Parathyroid adenoma (tissue), 2 donors: Measurements from ENCODE around the gene PPP1CC.

Source experiments
- H2AFZ ChIP-seq: fragments of 300-600 bp; sonication (generic); one replicate; pipeline ENCODE4 v1.7.0; 2017; ENCODE audit warnings: antibody characterized with exemption, mild to moderate bottlenecking
- H3K27ac ChIP-seq: fragments of 300-600 bp; sonication (generic); one replicate; pipeline ENCODE4 v1.7.0; 2017
- H3K27me3 ChIP-seq: fragments of 300-600 bp; sonication (generic); one replicate; pipeline ENCODE4 v1.7.0; 2017; ENCODE audit warnings: low read length; ENCODE audit not compliant: control insufficient read depth, insufficient read depth
- H3K36me3 ChIP-seq: fragments of 300-600 bp; sonication (generic); one replicate; pipeline ENCODE4 v1.7.0; 2017; ENCODE audit warnings: low read length; ENCODE audit not compliant: control insufficient read depth, insufficient read depth
- H3K4me1 ChIP-seq: fragments of 300-600 bp; sonication (generic); one replicate; pipeline ENCODE4 v1.7.0; 2017; ENCODE audit warnings: control low read depth
- H3K4me2 ChIP-seq: fragments of 300-600 bp; sonication (generic); one replicate; pipeline ENCODE4 v1.7.0; 2017; ENCODE audit warnings: low read length
- H3K4me3 ChIP-seq: fragments of 300-600 bp; sonication (generic); one replicate; pipeline ENCODE4 v1.7.0; 2017; ENCODE audit warnings: low read depth, low read length
- H3K79me2 ChIP-seq: fragments of 300-600 bp; sonication (generic); one replicate; pipeline ENCODE4 v1.7.0; 2017; ENCODE audit warnings: control low read depth
- H3K9ac ChIP-seq: fragments of 300-600 bp; sonication (generic); one replicate; pipeline ENCODE4 v1.7.0; 2017; ENCODE audit warnings: mild to moderate bottlenecking
- H3K9me3 ChIP-seq: fragments of 300-600 bp; sonication (generic); one replicate; pipeline ENCODE4 v1.7.0; 2017; ENCODE audit warnings: low read length; ENCODE audit not compliant: control insufficient read depth
- TF ChIP-seq, protein P1 (sequence below): fragments of 300-600 bp; sonication (generic); IDR thresholded peaks from one replicate; pipeline ENCODE4 v1.7.0; 2017; ENCODE audit warnings: antibody characterized with exemption, mild to moderate bottlenecking
- donor health status: primary hyperparathyroidism.

The PPP1CC gene

DNA sequence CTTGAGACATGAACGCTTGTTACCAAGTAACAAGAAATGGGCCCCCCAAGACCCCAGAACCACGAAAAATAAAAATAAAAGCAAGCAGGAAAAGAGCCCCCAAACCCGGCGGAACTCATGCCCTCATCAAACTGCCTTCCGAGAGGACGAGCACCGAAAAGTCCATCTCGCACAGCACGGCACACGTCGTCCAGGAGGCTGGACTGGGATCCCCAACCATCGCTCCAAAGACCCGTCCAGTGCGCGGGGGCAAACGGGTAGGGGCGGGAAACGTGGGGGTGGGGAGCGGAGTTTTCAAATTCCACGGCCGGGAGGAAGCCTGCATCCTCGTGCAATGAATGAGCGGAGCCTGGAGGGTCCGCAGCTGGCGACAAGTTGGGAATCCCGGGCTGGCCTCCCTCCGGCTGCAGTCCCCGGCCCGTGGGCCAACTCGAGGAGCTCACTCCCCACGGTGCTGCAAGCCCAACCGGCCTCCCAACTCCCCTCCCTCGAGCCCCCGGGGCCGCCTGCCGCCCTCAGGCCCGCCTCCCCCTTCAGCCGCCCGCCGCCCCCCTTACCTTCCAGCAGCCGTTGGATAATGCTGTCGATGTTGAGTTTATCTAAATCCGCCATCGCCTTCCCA, 484 bp downstream of the PPP1CC start:
- Histone ChIP-seq H2AFZ (peak overlapping the region; percentile 100), H3K79me2 (peaks cover 24% of the 10 kb centered on the region), H3K36me3 (no peaks in the 10 kb centered on the region), H3K9me3 (no peaks in the 10 kb centered on the region), H3K27ac (peak overlapping the region; percentile 84), H3K27me3 (no peaks in the 10 kb centered on the region), H3K4me1 (peaks cover 12% of the 10 kb centered on the region), H3K9ac (peak overlapping the region; percentile 95), H3K4me2 (peak overlapping the region; percentile 62), H3K4me3 (peak overlapping the region; percentile 86)
- TF ChIP-seq, protein P1, sequence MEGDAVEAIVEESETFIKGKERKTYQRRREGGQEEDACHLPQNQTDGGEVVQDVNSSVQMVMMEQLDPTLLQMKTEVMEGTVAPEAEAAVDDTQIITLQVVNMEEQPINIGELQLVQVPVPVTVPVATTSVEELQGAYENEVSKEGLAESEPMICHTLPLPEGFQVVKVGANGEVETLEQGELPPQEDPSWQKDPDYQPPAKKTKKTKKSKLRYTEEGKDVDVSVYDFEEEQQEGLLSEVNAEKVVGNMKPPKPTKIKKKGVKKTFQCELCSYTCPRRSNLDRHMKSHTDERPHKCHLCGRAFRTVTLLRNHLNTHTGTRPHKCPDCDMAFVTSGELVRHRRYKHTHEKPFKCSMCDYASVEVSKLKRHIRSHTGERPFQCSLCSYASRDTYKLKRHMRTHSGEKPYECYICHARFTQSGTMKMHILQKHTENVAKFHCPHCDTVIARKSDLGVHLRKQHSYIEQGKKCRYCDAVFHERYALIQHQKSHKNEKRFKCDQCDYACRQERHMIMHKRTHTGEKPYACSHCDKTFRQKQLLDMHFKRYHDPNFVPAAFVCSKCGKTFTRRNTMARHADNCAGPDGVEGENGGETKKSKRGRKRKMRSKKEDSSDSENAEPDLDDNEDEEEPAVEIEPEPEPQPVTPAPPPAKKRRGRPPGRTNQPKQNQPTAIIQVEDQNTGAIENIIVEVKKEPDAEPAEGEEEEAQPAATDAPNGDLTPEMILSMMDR = no peak

- Histone ChIP-seq H3K27ac (peak overlapping the region; percentile 84), H3K4me2 (peak overlapping the region; percentile 62), H3K9me3 (no peaks in the 10 kb centered on the region), H3K4me3 (peak overlapping the region; percentile 86), H2AFZ (peak overlapping the region; percentile 100), H3K4me1 (peaks cover 12% of the 10 kb centered on the region), H3K79me2 (peaks cover 29% of the 10 kb centered on the region), H3K9ac (no peak overlapping the region), H3K36me3 (no peaks in the 10 kb centered on the region), H3K27me3 (no peaks in the 10 kb centered on the region)
- TF ChIP-seq, protein P1 = no peak
These were observed 1.2 kb downstream of the PPP1CC start for GRCh38 chr12:110741341-110742095.

GRCh38 chr12:110739894-110740293, 2.8 kb downstream of the PPP1CC start:
- Histone ChIP-seq H3K36me3 (no peaks in the 10 kb centered on the region), H3K4me2 (peak overlapping the region; percentile 9), H3K79me2 (peaks cover 46% of the 10 kb centered on the region), H3K27ac (no peak overlapping the region), H2AFZ (no peak overlapping the region), H3K4me1 (peaks cover 12% of the 10 kb centered on the region), H3K9ac (no peak overlapping the region), H3K9me3 (no peaks in the 10 kb centered on the region), H3K27me3 (no peaks in the 10 kb centered on the region), H3K4me3 (peak overlapping the region; percentile 1)
- TF ChIP-seq, protein P1 = no peak

DNA sequence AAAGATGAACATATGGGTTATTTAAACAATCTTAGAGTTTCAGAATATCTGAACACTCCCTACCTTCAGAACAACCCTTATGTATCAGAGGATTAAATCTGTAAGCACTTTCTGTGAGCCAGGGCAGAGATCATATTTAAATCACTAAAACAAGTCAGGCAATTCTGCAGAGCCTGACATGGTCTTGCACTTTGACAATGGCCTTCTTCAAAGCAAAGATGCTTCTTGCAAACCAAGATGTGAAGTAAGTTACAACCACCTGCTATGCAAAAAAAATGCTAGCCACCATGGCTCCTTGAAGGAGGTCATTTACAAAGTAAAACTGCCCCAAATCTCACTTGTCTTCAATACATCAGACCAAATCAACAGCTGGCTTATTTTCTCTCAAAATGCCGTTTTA, 3.2 kb downstream of the PPP1CC start:
- peaks cover 48% of the 10 kb centered on the region for H3K79me2 ChIP-seq
- no peak overlapping the region for H3K9ac ChIP-seq
- peak overlapping the region; percentile 1 for H3K4me3 ChIP-seq
- H3K36me3 ChIP-seq = no peaks in the 10 kb centered on the region
- no peak overlapping the region for H2AFZ ChIP-seq
- H3K27ac ChIP-seq = no peak overlapping the region
- H3K27me3 ChIP-seq = no peaks in the 10 kb centered on the region
- H3K4me1 ChIP-seq = peaks cover 12% of the 10 kb centered on the region
- no peaks in the 10 kb centered on the region for H3K9me3 ChIP-seq
- H3K4me2 ChIP-seq = peak overlapping the region; percentile 35
- TF ChIP-seq, protein P1 = no peak
